PC-3 (cell line): ENCODE data around the gene CACNA1C. TPM values are rescaled to one million over a fixed set of nuclear protein-coding genes. Genes with fewer than 3 reads are reported as not detected.

Source experiments
- ATAC-seq: fragments of 200-7000 bp; cut with Tn5 transposase; 2 replicates; pipeline ENCODE4 v1.9.1; 2020; ENCODE audit warnings: mild to moderate bottlenecking, moderate library complexity
- BruUV-seq: library from RNA; stranded (reverse); fragments of 400-500 nt; replicated peaks from 2 replicates; lab custom pipeline; 2021; lab: Mats Ljungman, UMichigan
- CTCF ChIA-PET: fragments of 300-600 bp; sonication (Branson Sonifier 250); formaldehyde crosslinking; loops from one replicate; lab custom pipeline; 2022; ENCODE audit warnings: antibody characterized with exemption; lab: Charles Lee
- POLR2A ChIA-PET: fragments of 300-600 bp; sonication (Branson Sonifier 250); formaldehyde crosslinking; loops from one replicate; lab custom pipeline; 2022; ENCODE audit warnings: antibody characterized with exemption; ENCODE audit not compliant: unreplicated experiment; lab: Charles Lee
- DNase-seq: peaks from one replicate; pipeline ENCODE4 v3.0.0-alpha.2; 2015
- H2AFZ ChIP-seq: fragments of 300-600 bp; sonication (generic); 2 replicates; pipeline ENCODE4 v1.6.0; 2016; ENCODE audit warnings: antibody characterized with exemption, low read length
- H3F3A ChIP-seq: fragments of 300-600 bp; sonication (generic); one replicate; pipeline ENCODE4 v1.6.0; 2017; ENCODE audit warnings: antibody characterized with exemption, low read length, control low read depth, mild to moderate bottlenecking; ENCODE audit not compliant: unreplicated experiment
- H3K27ac ChIP-seq: fragments of 300-600 bp; sonication (generic); 2 replicates; pipeline ENCODE4 v1.5.1; 2016; ENCODE audit warnings: mild to moderate bottlenecking, low read length
- H3K27me3 ChIP-seq: fragments of 300-600 bp; sonication (generic); 2 replicates; pipeline ENCODE4 v1.6.1; 2016; ENCODE audit warnings: low read length, mixed read lengths
- H3K36me3 ChIP-seq: fragments of 300-600 bp; sonication (generic); 2 replicates; pipeline ENCODE4 v1.6.1; 2016; ENCODE audit warnings: low read depth, mixed run types, low read length, mixed read lengths
- H3K4me1 ChIP-seq: fragments of 300-600 bp; sonication (generic); 2 replicates; pipeline ENCODE4 v1.5.1; 2016; ENCODE audit warnings: low read length; ENCODE audit not compliant: insufficient read depth
- H3K4me2 ChIP-seq: fragments of 300-600 bp; sonication (generic); 2 replicates; pipeline ENCODE4 v1.6.0; 2016; ENCODE audit warnings: low read length
- H3K4me3 ChIP-seq: fragments of 300-600 bp; sonication (generic); 2 replicates; pipeline ENCODE4 v1.5.1; 2016; ENCODE audit warnings: mild to moderate bottlenecking, low read length, mixed read lengths
- H3K79me2 ChIP-seq: fragments of 300-600 bp; sonication (generic); 2 replicates; pipeline ENCODE4 v1.6.1; 2017; ENCODE audit warnings: low read length, mixed read lengths
- H3K9ac ChIP-seq: fragments of 300-600 bp; sonication (generic); 2 replicates; pipeline ENCODE4 v1.6.0; 2016; ENCODE audit warnings: mild to moderate bottlenecking, low read length
- H3K9me2 ChIP-seq: fragments of 300-600 bp; sonication (generic); replicated peaks from 2 replicates; pipeline ENCODE4 v1.6.1; 2016; ENCODE audit warnings: mixed run types, low read length, mixed read lengths
- H3K9me3 ChIP-seq: fragments of 300-600 bp; sonication (generic); 2 replicates; pipeline ENCODE4 v1.6.1; 2016; ENCODE audit warnings: low read length, mixed read lengths
- H4K20me1 ChIP-seq: fragments of 300-600 bp; sonication (generic); 2 replicates; pipeline ENCODE4 v1.6.1; 2016; ENCODE audit warnings: low read length, mixed read lengths
- CTCF ChIP-seq: fragments of 300-600 bp; sonication (generic); conservative IDR thresholded peaks from 2 replicates; pipeline ENCODE4 v1.5.1; 2017; ENCODE audit warnings: antibody characterized with exemption, low read depth, mild to moderate bottlenecking, low read length
- EZH2 ChIP-seq: fragments of 300-600 bp; sonication (generic); IDR thresholded peaks from one replicate; pipeline ENCODE4 v1.6.1; 2017; ENCODE audit warnings: antibody characterized with exemption, mild to moderate bottlenecking, low read length; ENCODE audit not compliant: unreplicated experiment
- EZH2phosphoT487 ChIP-seq: fragments of 300-600 bp; sonication (generic); IDR thresholded peaks from 2 replicates; pipeline ENCODE4 v1.6.1; 2018; ENCODE audit warnings: mild to moderate bottlenecking, antibody characterized with exemption, low read length, borderline replicate concordance
- intact Hi-C: fragments of 100-400 bp; cut with micrococcal nuclease; formaldehyde crosslinking; loops from 2 replicates; pipeline ENCODE4 v1.9.0; 2023
- total RNA-seq: library from RNA; depleted of rRNA; stranded (reverse); fragments of >200 nt; gene quantifications from 2 replicates; pipeline ENCODE4 v1.2.3, GENCODE V29; 2014

CACNA1C gene
- total RNA-seq, 1 experiment from 2014 or later = not detected

DNA sequence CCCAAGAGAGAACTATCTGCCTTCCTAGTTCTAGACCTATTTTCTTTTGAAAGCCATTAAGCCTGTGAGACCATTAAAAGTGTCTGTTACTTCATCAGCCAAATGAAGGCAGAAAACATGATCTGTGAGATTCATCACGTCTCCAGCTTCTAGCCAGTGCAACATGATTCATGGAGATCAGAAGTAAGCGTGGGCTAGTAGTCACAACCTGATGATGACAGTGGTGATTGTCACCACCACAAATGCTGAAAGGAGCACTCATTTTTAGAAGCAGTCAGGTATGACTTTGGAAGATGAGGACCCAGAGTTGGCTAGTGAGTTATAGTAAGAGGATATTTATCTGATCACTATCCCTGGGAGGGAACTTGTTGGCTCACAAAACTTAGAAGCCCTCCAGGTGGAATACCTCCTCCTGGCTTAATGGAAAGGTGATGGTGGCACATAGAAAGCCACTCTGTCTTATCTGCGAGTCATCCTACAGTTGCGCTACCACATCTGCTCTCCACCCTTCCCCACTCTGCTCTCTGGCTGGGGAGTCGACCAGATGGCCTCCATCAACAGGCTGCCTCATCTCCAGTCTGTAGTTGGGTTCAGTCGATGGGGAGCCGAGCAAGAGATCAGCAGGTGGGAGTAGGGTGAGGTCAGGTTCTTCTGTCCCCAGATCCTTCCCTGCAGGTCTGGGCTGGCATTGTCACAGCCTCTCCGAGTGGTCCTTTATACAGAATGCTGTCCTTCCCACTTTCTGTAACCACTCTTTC is 424.4 kb downstream of the CACNA1C start:
- no peak overlapping the region for H3K9ac ChIP-seq
- no peak for DNase-seq
- H3K4me3 ChIP-seq = no peak overlapping the region
- H3K27ac ChIP-seq = no peak overlapping the region
- ATAC-seq = no peak
- BruUV-seq = no TSS peak
- no peak for TF ChIP-seq EZH2
- no peak for TF ChIP-seq EZH2phosphoT487
- TF ChIP-seq CTCF = no peak
- no peaks in the 10 kb centered on the region for H3K9me2 ChIP-seq
- no peaks in the 10 kb centered on the region for H3F3A ChIP-seq
- no peaks in the 10 kb centered on the region for H3K36me3 ChIP-seq
- H3K9me3 ChIP-seq = no peaks in the 10 kb centered on the region
- H3K27me3 ChIP-seq = peaks cover 27% of the 10 kb centered on the region; the same call in 1 of the 2 replicates
- H3K79me2 ChIP-seq = no peaks in the 10 kb centered on the region
- H4K20me1 ChIP-seq = no peaks in the 10 kb centered on the region
- ChIA-PET POLR2A (no interaction called here), CTCF (no interaction called here)
- no peak overlapping the region for H3K4me2 ChIP-seq
- H3K4me1 ChIP-seq = no peaks in the 10 kb centered on the region
- no peak overlapping the region for H2AFZ ChIP-seq
- intact Hi-C loops = no loop called here

DNA sequence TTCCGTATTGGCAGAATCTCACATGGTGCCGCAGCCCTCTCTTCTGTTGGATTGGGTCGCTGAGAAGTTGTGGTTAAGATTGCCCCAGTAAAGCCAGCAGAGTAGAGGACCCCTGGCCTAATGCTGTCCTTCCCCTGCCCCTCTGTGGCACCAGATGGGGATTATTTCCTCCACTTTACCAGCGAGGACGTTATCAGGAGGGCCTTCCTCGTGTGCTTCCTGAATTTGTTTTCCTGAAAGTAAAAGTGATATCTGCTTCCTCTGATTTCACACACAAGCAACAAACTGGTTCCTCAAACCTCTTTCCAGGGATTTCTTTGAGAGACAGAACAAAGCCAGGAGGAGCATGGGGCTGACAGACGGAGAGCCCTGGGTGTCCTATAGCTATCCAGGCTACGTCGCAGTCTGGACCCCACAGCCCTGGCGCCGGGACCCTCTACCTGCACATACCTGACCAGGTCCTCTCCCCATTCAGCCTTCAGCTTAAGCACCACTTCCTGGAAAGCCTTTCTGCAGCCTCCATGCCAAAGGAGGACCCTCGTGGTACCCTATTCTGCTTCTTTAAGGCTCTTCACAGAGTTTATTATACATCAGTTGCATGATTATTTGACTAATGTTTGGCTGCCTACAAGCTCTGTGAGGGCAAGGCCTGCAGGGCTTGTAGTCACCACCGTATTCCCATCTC is 427.2 kb downstream of the CACNA1C start:
- no peaks in the 10 kb centered on the region for H3K9me3 ChIP-seq
- no peak for TF ChIP-seq EZH2
- intact Hi-C loops = no loop called here
- no peak overlapping the region for H3K4me3 ChIP-seq
- H3F3A ChIP-seq = no peaks in the 10 kb centered on the region
- no peaks in the 10 kb centered on the region for H3K36me3 ChIP-seq
- no peak overlapping the region for H3K9ac ChIP-seq
- no peak overlapping the region for H3K4me2 ChIP-seq
- no peak for ATAC-seq
- no peak overlapping the region for H3K27ac ChIP-seq
- ChIA-PET POLR2A (no interaction called here), CTCF (no interaction called here)
- DNase-seq = no peak
- H4K20me1 ChIP-seq = no peaks in the 10 kb centered on the region
- H3K79me2 ChIP-seq = no peaks in the 10 kb centered on the region
- no peaks in the 10 kb centered on the region for H3K4me1 ChIP-seq
- BruUV-seq = no TSS peak
- no peaks in the 10 kb centered on the region for H3K9me2 ChIP-seq
- H3K27me3 ChIP-seq = peaks cover 24% of the 10 kb centered on the region; the same call in 1 of the 2 replicates
- H2AFZ ChIP-seq = no peak overlapping the region

GRCh38 chr12:2481346-2481745 is 428.6 kb downstream of the CACNA1C start:
- Histone ChIP-seq H3K79me2 (no peaks in the 10 kb centered on the region), H3K4me3 (no peak overlapping the region), H3K4me1 (no peaks in the 10 kb centered on the region), H3K4me2 (no peak overlapping the region), H3K36me3 (no peaks in the 10 kb centered on the region), H3K27ac (no peak overlapping the region), H3K27me3 (peaks cover 19% of the 10 kb centered on the region; the same call in 1 of the 2 replicates), H3K9me3 (no peaks in the 10 kb centered on the region), H3F3A (no peaks in the 10 kb centered on the region), H2AFZ (no peak overlapping the region), H3K9ac (no peak overlapping the region), H3K9me2 (no peaks in the 10 kb centered on the region), H4K20me1 (no peaks in the 10 kb centered on the region)
- no peak for DNase-seq
- ATAC-seq = no peak
- no TSS peak for BruUV-seq
- intact Hi-C loops = no loop called here
- ChIA-PET POLR2A (no interaction called here), CTCF (no interaction called here)
- no peak for TF ChIP-seq CTCF
- no peak for TF ChIP-seq EZH2phosphoT487
- no peak for TF ChIP-seq EZH2
